Measurements from ENCODE around the gene KNDC1.

The KNDC1 gene

DNA sequence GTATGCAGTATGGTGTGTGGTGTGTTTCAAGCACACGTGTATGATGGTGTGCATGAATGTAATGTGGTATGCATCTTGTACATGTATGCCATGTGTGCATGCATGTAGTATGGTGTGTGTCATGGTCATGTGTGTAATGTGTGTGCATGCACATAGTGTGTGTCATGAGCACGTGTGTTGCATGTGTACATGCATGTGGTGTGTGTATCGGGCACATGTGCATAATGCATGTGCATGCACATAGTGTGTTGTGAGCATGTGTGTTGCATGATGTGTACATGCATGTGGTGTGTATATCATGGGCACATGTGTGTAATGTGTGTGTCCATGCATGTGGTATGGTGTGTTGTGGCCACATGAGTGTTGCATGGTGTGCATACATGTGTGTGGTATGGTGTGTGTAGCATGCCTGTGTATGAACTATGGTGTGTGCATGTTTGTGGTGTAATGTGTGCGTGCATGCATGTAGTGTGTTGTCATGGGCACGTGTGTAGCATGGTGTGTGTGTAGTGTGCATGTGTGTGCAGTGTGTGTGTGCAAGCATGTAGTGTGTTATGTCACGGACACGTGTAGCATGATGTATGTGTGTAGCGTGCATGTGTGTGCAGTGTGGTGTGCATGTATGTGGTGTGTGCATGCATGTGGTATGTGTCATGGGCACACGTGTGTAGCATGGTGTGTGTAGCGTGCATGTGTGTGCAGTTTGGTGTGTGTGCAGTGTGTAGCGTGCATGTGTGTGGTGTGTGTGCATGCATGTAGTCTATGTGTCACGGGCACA lies 17.6 kb downstream of the KNDC1 start:
- DNase-seq (ENCODE audit: low read depth, low spot score) = no peak

DNA sequence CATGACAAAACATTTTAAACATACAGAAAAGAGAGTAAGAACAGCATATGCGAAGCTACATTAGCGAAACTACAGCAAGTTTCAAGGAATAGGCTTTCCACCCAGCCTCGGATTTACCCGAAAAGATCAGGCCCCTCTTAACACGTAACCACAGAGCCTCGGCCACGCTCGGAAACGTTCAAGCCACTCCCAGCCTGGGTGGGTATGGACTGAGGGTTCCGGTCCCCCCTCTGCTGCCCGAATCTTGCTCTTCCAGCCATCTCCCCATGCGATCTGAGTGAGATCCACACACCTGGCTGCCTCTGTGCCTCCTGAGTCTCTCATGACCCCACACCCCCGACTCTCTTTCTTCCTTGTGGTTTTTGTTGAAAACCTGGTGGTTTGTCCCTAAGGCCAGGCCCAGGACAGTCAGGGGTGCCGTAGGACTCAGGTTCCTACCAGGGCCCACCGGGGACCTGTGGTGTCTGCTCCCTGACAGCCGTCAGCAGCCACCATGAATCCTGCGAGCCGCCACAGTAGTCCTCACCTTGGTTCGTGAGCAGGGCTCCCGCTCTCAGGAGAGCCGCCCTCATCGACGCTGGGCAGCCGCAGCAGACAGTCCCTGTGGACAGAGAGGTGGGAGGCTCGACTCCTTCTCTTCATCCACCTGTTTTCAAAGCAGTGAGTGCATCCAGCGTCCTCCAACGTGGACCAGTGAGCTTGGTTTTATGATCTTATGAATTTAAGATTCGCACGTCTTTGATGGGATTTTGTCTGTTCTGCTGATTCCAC lies 18.5 kb downstream of the KNDC1 start:
- no peak for DNase-seq (ENCODE audit: low read depth, low spot score)

DNA sequence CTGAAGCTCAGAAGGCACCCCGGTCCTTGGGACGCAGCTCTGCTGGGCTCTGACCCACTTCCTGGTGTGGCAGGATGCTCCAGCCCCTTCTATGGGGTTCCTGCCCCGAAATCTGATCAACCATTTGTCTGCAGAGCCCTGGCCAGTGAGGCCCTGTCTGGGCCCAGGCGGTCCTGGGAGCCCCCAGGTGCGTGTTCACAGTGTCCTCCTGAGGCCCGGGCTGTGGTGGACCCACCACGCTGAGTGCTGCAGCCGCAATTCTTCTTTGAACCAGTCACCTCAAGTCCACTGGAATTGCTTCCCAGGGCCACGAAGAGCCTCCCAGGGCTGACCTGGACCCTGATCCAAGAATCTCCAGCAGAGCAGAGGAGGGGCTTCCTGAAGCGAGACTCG lies 19.1 kb downstream of the KNDC1 start:
- no peak for DNase-seq (ENCODE audit: low read depth, low spot score)

DNA sequence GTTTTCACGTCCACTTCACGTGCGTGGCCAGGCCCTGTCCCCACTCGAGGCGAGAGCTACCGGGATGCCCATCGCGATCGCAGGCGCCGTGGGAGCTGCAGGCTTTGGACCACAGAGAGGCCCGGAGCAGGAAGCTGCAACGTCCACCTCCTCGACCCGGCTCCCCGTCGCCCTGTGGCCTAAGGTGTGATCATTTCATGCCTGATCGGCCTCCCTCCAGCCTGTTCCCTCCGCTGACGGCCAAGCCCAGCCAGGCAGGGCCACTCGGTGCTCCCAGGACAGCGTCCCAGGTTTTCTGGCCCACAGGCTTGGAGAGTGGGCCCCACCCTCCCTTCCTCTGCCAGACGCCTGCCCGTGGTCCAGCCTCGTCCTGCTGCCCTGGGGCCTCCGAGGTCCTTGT lies 19.6 kb downstream of the KNDC1 start:
- no peak for DNase-seq (ENCODE audit: low read depth, low spot score)

DNA sequence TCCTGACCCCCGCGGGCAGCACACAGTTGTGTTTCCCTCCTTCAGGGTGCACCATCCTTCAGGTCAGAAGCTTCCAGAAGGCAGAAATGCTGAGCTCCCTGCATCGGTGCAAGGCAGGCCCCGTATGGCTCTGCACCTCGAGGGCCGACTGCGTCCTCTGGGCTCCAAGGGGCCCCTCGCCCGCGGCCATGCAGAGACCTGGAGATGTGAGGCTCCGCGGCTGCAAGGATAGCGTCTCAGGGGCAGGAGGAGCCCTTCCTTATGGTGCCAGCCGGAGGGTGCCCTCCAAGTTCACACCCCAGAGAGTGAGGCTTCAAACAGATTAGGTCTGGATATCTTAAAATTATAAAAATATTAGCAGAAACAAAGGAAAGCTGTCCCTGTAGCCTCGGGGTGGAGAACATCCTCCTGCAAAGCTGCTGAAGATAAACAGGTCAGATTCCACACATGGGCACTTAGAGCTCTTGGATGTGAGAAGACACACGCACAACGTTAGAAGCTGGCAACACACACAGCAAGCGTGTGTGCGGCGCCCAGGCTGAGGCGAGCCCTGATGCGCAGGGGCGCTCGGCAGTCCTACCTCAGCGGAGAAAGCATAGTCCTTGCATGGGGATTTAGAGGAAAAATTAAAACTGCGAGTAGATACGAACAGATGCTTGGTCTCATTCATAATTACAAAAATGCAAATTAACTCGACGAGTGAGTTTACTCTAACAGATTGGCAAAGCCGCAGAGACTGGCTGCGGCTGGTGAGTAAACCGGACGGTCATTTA lies 20.4 kb downstream of the KNDC1 start:
- no peak for DNase-seq (ENCODE audit: low read depth, low spot score)

DNA sequence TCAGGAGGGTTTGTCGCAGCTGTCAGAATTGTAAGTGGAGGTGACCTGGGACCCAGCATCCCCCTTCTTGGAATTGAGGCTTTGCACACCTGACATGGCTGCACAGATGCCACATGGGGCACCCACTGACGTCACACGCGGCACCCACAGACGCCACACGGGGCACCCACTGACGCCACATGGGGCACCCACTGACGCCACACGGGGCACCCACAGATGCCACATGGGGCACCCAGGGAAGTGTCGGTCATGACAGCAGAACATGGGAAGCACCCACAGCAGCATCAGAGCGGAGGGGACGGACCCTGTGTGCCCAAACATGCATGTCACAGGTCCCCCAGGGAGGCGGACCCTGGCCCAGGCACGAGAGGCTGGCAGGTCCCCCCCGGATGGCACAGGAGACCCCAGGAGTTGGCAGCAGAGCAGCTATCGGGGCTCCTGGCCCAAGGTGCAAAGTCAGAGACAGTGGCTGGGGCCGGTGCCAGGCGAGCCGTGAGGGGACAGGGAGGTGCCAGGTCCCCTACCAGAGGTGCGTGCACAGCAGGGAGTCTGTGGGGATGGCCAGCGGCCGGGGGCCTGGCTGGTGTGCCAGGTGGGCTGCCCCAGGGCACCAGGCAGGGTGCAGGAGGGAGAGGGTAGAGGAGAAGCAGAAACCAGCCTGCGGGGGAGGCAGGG lies 21.1 kb downstream of the KNDC1 start:
- DNase-seq (ENCODE audit: low read depth, low spot score) = no peak

GRCh38 chr10:133182190-133182589 lies 22.2 kb downstream of the KNDC1 start:
- DNase-seq (ENCODE audit: low read depth, low spot score) = no peak

DNA sequence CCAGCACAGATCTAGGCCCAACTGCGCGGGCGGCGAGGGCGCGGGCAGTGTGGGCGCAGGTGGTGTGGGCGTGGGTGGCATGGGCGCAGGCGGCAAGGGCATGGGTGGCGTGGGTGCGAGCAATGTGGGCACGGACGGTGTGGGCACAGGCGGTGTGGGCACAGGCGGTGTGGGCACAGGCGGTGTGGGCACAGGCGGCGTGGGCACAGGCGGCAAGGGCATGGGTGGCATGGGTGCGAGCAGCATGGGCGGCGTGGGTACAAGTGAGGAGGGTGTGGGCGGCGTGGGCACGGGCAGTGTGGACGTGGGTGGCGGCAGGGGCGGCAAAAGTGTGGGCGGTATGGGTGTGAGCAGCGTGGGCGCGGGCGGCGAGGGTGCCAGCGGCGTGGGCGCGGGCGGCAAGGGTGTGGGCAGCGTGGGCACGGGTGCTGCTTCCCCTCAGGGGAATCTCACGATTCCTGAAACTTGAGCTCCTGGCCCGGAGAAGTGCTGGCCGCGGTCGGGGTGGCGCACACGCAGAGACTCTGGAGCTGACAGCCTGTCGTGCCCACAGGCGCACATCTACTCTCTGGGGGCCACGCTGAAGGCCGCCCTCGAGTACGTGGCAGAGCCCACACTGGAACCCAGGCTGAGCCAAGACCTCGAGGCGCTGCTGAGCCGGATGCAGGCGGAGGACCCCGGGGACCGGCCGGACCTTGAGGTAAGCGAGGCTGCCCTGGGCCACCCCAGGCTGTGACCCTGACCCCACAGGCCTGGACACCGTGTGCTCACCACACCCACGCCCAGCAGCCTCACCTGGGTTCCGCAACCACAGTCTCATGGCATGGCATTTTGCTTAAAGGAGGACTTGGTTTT lies 23.0 kb downstream of the KNDC1 start:
- DNase-seq (ENCODE audit: low read depth, low spot score) = no peak

GRCh38 chr10:133183646-133184378 lies 23.8 kb downstream of the KNDC1 start:
- DNase-seq (ENCODE audit: low read depth, low spot score) = no peak

DNA sequence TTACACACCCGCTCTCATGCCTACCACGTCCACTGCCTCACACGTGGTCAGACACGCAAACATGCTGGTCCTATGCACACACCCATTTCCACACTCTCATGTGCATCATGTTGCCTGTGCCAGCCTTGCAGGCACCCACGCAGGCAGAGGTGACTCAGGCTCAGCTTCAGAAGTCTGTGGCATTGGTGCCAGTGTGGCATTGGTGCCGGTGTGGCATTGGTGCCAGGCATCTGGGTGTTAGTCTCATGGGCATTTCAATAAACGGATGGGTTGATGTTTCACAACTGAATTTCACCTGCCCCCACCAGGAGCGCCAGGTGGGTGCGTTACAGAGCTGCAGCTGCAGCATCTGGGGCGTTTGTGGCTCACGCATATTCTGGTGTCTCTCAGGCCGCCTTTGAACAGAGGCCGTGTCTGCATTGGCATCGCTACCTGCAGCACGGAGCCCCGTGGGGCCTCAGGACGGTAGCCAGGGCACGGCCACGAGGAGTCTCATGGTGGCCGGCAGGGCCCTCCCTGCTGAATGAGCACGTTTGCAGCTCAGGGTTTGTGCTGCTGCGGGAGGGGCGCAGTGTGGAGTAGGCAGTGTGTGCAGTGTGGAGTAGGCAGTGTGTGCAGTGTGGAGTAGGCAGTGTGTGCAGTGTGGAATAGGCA lies 24.7 kb downstream of the KNDC1 start:
- no peak for DNase-seq (ENCODE audit: low read depth, low spot score)

DNA sequence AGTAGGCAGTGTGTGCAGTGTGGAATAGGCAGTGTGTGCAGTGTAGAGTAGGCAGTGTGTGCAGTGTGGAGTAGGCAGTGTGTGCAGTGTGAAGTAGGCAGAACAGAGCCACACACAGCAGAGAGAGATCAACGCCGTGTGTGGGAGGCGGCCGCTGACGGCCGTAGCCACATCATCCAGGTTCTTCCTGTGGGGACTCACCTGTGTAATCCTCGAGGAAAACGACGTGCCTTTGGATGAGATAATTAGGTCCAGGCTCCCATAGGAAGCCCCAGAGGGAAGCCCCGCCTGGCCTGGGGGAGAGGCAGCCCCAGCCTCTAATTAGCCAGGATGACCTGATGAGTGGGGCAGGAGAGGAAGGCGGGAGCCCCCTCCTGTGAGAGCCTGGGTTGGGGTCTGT lies 25.4 kb downstream of the KNDC1 start:
- DNase-seq (ENCODE audit: low read depth, low spot score) = no peak

DNA sequence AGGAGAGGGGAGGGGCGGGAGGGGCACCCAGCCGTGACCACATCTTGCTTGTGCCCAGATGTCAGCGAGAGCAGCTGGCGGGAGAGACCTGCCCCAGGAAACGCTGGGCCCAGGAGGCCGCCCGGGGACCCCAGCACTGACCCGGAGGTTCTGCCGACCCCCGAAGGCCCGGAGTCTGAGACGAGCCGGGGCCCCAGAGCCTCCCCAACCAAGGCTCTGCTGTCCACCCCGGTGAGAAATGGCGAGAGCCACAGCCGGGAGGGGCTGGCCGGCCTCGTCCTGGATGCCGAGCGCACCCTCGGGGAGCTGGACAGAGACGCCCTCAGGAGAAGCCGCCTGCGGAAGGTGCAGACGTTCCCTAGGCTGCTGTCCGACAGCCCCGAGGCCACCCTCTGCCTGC lies 25.9 kb downstream of the KNDC1 start:
- DNase-seq (ENCODE audit: low read depth, low spot score) = no peak

DNA sequence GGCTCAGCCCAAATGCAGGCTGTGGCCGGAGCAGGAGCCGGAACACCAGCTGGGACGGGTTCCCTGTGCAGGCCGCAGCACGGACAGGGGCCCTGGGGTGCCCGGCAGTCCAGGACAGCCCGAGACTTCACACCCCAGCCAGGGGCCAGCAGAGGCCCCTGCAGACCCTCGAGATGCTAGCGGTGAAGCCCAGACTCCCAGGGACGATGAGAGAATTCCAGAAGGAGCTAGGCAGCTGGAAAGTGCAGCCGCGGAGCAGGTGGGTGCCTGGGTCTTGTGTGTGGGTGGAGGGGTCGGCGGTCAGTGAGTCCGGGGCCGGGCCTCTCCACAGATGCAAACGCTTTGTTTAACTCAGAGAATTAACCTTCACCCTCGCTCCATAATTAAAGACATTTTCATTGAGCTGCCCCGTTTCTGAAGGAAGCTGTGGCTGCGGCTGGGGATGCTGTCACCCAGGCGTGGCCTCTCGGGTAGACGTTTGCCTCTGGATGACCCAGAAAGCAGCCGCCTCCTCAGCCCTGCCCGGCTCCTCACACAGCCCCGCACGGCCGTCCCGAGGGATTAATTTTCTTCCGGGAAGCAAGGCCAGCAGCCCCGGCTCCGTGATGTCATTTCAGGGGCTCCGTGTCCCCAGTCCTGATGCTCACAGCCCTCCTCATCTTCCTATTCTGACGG lies 26.5 kb downstream of the KNDC1 start:
- no peak for DNase-seq (ENCODE audit: low read depth, low spot score)

GRCh38 chr10:133187091-133187905 lies 27.3 kb downstream of the KNDC1 start:
- DNase-seq (ENCODE audit: low read depth, low spot score) = no peak

- DNase-seq (ENCODE audit: low read depth, low spot score) = no peak
These were observed 28.1 kb downstream of the KNDC1 start for GRCh38 chr10:133187906-133188681.

GRCh38 chr10:133189256-133189655 lies 29.2 kb downstream of the KNDC1 start:
- DNase-seq (ENCODE audit: low read depth, low spot score) = no peak

DNA sequence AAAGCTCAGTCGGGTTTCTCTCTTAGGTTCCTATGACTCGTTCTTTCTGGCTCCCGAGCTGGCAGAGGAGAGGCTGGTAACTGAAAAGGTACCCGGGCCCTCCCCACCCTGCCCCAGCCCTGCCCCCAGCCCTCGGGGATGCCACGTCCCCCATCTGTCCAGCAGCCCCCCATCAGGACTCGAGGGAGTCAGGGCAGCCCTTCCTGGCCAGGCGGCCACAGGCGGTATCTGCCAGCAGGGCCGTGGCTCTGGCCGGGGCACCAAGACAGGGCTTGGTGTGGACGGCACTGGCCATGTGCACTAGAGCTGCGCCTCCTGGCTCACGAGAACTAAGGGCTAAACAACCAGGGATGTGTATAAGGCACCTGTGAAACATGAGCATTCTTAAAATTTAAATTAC lies 29.7 kb downstream of the KNDC1 start:
- DNase-seq (ENCODE audit: low read depth, low spot score) = no peak
